Measurements from ENCODE around the gene SLC34A2.

- no peak for TF ChIP-seq CTCF (IDR thresholded peaks at IDR 0.05; ENCODE audit: low read depth, low read length, poor library complexity, severe bottlenecking)
- TF ChIP-seq EZH2phosphoT487 (IDR thresholded peaks at IDR 0.05; ENCODE audit: borderline replicate concordance, low read length) = no peak
Measured at GRCh38 chr4:25621027-25621930, 34.4 kb upstream of the SLC34A2 start.
